Stimulated activated CD8-positive, alpha-beta memory T cell treated with anti-CD3 and anti-CD28 coated beads, Interleukin-12 subunit alpha, Interleukin-12 subunit beta, amount 100 ng/mL, for 24 hours (primary cell): Measurements from ENCODE around the gene C1orf53.
"Not testable (repeated sequence)": the region's sequence is repeated elsewhere in the genome, so short reads cannot be mapped to it uniquely, and the experiment has no call there.

Source experiments
- DNase-seq: peaks from one replicate; pipeline ENCODE4 v3.0.0-alpha.2; 2020; ENCODE audit errors: extremely low read depth

Gene C1orf53

GRCh38 chr1:197921235-197922069 is 19.0 kb downstream of the C1orf53 start:
- no peak for DNase-seq

- DNase-seq: no peak
These were observed 19.6 kb downstream of the C1orf53 start for GRCh38 chr1:197922070-197922390.

GRCh38 chr1:197923038-197923437 is 20.6 kb downstream of the C1orf53 start:
- DNase-seq: no peak

GRCh38 chr1:197924516-197925123 is 22.2 kb downstream of the C1orf53 start:
- no peak for DNase-seq

- DNase-seq: no peak
These were observed 25.7 kb downstream of the C1orf53 start for GRCh38 chr1:197927908-197928665.

- no peak for DNase-seq
These were observed 26.5 kb downstream of the C1orf53 start for GRCh38 chr1:197928849-197929336.

- no peak for DNase-seq
These were observed 30.6 kb downstream of the C1orf53 start for GRCh38 chr1:197933016-197933415.

GRCh38 chr1:197933647-197934046 is 31.2 kb downstream of the C1orf53 start:
- no peak for DNase-seq

- no peak for DNase-seq
These were observed 35.0 kb downstream of the C1orf53 start for GRCh38 chr1:197937381-197937780.

GRCh38 chr1:197937892-197938291 is 35.5 kb downstream of the C1orf53 start:
- no peak for DNase-seq

- DNase-seq: not testable (repeated sequence)
These were observed 36.9 kb downstream of the C1orf53 start for GRCh38 chr1:197939159-197939980.

GRCh38 chr1:197942042-197942441 is 39.6 kb downstream of the C1orf53 start:
- no peak for DNase-seq

- DNase-seq: no peak
These were observed 42.1 kb downstream of the C1orf53 start for GRCh38 chr1:197944485-197944884.

- no peak for DNase-seq
These were observed 46.8 kb downstream of the C1orf53 start for GRCh38 chr1:197948926-197949899.

- no peak for DNase-seq
These were observed 48.7 kb downstream of the C1orf53 start for GRCh38 chr1:197951089-197951488.

- DNase-seq: no peak
These were observed 49.3 kb downstream of the C1orf53 start for GRCh38 chr1:197951617-197952175.

GRCh38 chr1:197953472-197953871 is 51.0 kb downstream of the C1orf53 start:
- DNase-seq: not testable (repeated sequence)

- no peak for DNase-seq
These were observed 52.4 kb downstream of the C1orf53 start for GRCh38 chr1:197954718-197955418.
